Mucosa of gallbladder (tissue), 1 donor: Measurements from ENCODE around the gene CPLX1. TPM values are rescaled to one million over a fixed set of nuclear protein-coding genes. Genes with fewer than 3 reads are reported as not detected.
"Not testable (repeated sequence)": the region's sequence is repeated elsewhere in the genome, so short reads cannot be mapped to it uniquely, and the experiment has no call there.

Experiments used
- DNase-seq: peaks from one replicate; pipeline ENCODE4 v3.0.0-alpha.2; 2020; ENCODE audit warnings: low spot score
- total RNA-seq: library from RNA; stranded (reverse); gene quantifications from one replicate; pipeline ENCODE4 v1.2.1, GENCODE V29; 2021
- donor health status: DM: no; HTN: no; CAD: no.

The CPLX1 gene
- total RNA-seq, 1 donor from 2014 or later = 3.3 TPM

DNA sequence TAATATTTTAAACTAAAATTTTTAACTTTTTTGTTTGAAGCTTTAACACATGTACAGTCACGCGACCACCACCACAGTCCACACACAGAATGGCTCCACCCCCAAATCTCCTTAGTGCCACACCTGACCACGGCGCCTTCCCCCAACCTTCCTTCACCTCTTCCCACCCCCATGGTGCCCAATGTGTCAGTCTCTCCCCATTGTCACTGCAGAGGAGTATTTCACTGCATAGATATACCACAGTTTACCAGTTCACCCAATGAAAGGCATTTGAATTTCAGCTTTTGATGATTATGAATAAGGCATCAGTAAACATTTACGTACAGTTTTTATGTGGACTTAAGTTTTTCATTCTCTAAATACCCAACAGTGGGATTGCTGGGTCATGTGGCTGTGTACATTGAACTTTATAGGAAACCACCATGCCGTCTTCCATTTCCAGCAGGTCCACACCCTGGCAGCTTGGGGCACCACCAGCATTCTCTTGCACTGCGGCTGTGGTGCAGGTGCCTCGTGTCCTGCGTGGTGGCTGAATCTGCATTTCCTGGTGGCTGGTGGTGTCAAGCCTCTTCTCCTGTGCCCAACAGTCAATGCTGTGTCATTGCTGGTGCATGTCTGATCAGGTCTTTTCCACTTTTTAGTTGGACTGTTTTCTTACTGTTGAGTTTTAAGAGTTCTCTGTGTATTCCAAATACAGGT, 49.0 kb downstream of the CPLX1 start:
- DNase-seq = no peak

DNA sequence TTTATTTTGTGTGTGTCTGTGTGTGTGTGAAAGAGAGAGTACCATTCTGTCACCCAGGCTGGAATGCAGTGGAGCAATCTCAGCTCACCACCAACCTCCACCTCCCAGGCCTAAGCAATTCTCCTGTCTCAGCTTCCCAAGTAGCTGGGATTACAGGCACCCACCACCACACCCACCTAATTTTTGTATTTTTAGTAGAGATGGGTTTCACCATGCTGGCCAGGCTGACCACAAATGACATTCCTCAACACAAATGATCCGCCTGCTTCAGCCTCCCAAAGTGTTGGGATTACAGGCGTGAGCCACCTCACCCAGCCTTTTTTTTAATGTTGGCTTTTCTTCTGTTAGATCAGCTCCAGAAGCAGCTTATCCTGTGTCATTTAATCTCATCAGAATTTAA, 50.4 kb downstream of the CPLX1 start:
- DNase-seq = not testable (repeated sequence)

DNA sequence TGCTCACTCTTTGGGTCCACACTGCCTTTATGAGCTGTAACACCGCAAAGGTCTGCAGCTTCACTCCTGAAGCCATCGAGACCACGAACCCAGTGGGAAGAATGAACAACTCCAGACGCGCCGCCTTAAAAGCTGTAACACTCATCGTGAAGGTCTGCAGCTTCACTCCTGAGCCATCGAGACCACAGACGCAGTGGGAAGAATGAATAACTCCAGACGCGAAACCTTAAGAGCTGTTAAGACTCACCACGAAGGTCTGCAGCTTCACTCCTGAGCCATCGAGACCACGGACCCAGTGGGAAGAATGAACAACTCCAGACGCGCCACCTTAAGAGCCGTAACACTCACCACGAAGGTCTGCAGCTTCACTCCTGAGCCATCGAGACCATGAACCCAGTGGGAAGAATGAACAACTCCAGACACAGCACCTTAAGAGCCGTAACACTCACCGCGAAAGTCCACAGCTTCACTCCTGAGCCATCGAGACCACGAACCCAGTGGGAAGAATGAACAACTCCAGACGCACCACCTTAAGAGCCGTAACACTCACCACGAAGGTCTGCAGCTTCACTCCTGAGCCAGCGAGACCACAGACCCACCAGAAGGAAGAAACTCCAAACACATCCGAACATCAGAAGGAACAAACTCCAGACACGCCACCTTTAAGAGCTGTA, 51.4 kb downstream of the CPLX1 start:
- not testable (repeated sequence) for DNase-seq

DNA sequence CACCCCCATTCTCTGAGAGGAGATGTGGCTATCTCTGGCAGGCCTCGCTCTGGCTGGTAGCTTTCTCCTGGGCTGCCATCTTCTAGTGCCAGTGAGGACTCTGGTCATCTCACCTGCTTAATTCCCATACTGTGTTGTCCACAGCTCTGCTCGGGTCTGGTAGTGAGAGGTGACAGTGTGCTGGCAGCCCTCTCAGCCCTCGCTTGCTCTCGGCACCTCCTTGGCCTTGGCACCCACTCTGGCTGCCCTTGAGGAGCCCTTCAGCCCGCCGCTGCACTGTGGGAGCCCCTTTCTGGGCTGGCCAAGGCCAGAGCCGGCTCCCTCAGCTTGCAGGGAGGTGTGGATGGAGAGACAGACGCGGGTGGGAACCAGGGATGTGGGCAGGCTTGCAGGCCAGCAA, 52.7 kb downstream of the CPLX1 start:
- DNase-seq = no peak

DNA sequence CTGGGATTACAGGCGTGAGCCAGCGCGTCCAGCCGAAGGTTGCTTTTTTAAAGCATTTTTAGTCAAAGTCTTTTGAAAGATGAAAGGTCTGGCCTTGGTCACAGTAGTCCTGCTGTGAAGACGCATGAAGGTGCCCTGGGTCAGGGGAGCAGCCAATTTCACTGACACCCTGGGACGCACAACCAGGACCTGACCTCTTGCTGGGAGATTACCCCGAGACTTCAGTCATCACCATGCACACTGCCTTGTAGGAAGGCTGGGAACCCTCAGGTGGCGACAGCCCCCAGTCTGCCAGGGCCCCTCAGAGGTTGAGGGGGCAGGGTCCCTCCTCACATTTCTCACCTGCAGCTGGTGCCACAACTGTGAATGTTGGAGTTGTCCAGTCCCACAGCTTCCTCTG, 53.2 kb downstream of the CPLX1 start:
- no peak for DNase-seq

DNA sequence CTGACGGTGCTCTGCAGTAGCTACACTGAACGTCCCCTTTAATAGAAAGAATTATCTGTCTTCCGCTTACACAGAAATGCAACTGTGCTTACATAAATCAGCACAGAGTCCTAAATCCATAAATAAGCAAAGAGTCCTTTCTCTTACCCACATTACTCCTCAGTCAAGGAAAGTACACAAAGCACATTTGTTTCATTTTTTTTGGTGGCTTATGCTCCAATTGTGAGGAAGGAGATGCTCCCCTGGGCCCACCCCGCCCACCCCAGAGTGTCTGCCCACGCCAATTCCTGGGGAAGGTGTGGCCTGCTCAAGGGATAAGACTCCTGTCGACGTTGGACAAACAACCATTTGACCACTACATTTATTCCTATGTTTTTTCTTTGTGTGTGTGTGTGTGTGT, 53.8 kb downstream of the CPLX1 start:
- DNase-seq = no peak

DNA sequence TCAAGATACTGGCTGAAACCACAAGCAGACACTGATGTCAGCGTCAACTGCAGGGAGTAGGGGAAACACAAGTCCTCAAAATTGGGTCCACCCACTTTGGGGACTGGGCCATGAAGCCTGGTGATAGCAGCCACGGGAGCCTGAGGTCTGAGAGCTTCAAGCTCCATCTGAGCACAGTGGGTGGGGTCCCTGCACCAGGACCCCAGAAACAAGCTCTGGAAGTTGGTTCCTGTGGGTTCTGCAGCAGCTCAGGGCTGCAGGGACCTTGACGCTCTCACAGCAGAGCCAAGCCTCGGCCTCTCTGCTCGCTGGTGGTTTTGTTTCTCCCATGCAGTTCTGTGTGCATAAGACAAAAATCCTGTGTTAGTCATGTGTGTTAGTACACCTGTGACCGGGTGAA, 54.5 kb downstream of the CPLX1 start:
- no peak for DNase-seq

DNA sequence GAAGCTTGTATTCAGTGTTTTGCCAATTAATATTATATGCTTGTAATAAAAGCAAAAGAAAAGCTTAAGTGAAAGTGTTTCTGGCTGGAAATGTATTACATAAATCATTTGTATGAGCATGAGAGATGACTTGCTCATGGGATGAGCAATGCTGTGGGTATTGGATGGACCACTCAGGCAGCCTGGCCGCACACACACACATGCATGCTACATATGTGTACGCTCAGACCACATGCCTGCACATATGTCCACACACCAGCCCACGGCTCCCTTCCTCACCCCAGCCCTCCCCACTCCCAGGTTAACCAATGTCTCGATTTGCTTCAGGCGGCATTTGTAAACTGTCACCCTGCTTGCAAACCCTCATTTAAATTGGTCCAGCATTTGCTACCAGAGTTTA, 55.9 kb downstream of the CPLX1 start:
- no peak for DNase-seq

DNA sequence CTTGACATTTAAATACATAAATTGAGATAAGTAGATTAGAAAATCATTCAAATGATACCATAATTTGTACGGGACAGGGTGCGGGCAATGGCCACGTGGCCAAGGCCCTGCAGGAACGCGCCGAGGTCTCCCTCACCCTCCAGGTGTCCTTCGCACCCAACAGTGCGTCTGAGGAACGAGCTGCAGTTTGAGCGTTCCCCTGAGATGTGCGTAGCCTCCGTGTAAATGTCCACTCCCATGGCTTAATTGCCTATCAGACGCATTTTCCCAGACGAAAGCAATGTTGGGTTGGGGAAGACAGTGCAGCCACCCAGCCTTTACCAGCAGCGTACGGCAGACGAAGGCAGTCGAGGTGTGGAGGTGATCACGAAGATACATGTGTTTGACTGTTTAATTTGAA, 56.4 kb downstream of the CPLX1 start:
- no peak for DNase-seq

DNA sequence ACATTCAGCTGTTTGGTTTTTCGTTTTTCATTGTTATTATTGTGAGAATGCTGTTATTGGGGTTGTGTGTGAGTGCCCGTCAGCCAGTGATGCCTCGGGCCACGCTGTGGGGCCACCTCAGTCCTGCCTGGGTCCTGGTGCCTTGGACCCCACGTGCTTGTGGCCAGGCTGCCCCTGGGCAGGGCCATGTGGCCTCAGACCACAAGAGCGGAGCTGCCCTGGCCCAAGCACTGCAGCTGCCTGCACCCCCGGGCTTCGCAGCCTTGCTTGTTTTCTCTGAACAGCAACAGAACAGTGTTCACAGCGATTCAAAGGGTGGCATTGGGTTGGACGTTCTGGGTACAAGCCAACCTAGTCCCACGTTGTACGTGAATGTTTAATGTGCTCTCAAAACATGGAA, 56.9 kb downstream of the CPLX1 start:
- no peak for DNase-seq

DNA sequence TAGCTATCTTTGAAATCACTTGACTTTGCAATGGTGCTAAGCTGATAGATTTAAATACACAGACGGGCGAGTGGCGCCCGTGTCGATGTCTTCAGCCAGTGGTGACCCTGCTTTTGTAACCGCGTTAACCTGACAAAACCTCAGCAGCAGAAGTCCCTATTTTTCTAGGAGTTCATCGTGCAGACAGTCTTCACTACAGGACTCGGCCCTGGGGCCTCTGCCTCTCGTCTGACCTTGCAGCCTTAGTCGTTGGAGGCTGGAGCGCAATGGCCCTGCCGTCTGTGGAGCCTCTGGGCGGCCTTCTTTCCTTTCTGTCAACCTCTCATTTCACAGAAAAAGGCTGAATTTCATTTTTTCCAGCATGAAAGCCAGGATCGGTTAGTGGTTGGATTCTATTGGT, 57.9 kb downstream of the CPLX1 start:
- DNase-seq = no peak

DNA sequence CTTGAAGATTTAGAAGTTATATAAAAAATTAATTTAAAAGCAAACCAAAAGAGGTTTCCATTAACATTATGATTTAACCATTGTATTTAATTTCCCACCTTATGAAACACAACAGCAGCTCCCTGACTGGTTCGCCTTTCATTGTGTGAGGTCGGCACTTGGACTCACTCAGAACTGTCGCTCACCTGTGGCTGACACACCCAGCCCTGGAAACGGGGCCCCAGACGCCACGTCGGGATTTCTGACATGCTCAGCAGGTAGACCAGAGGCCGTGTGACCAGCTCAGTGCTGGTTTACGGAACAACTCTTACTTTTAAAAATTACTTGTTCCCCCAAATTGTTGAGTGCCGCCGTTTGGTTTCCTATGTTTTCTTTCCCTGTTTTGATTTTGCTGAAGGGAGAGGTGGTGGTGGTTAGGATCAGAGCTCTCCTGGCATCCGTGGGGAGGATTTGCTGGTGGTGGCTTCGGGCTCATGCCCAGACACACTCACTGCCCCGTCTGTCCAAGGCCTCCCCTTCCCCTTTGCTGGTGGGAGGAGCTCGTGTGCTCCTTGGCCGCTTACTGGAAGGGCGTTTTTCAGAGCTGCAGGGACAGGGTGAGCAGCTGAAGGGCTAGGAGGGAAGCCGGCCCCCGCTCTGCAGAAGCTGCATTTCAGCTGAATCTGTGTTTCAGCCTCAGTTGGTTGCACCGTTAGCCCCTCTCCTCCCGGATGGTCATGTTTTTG, 59.2 kb downstream of the CPLX1 start:
- no peak for DNase-seq

DNA sequence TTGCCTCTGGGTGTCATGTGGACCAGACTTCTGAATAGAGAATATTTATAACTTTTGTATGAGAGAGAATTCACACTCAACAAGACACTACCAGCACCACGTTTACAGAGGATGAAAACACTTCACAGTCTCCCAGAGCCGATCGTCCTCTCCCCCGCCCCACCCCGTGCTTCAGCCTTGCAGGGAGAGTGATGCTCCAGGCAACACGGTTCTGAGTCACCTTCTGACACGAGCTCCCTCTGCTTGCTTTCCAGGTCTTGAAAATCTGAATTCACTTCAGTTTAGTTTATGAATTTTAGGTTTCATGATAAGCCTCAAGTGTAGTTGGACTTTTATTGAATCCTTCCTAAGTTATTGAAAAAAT, 59.8 kb downstream of the CPLX1 start:
- no peak for DNase-seq

DNA sequence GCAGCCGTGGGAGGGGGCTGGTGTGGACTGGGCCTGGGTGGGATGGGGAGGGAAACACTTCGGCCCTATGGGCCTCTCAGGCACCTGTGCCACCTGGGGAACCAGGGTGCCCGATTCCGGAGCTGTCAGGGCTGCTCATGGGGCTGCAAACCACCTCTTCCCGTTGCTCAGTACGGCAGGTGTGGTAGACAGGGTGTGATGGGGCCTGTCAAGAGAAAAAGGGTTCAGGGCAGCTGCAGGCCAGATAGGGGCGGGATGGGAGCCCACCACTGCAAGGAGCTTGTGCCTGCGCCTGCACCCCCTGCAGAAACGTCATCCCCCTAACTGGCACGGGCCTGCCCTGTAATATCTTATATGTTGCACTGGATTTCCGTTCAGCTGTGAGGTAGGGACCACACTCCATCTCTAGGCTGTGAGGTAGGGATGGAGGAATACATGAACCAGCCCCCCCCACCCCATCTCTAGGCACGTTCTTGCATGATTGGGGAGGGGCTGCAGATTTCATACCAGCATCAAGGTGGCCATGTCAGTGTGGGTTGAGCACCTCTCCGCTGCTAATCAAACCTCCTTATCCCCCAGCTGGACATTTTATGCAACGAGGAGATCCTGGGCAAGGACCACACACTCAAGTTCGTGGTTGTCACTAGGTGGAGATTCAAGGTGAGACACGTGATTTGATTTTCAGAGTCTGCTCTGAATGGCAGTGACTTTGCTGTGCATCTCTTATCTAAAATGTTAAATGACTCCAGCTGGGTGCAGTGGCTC, 61.3 kb downstream of the CPLX1 start:
- no peak for DNase-seq

DNA sequence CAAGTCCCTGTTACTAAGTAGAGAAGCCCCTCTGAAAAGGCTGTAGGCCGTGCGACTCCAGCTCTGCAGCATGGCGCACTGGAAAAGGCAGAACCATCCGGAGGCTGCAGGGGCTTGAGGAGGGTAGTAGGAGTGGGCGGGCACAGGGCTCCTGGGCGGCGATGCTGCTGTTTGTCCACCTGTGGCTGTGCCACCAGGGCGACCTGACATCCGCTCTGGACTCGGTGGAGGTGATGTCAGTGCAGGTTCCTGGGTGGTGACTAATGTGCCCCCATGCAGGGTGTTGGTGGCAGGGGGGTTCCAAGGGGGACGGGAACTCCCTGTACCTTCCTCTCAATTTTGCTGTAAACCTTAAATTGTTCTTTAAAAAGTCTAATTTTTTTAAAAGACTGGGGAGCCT, 62.0 kb downstream of the CPLX1 start:
- no peak for DNase-seq

DNA sequence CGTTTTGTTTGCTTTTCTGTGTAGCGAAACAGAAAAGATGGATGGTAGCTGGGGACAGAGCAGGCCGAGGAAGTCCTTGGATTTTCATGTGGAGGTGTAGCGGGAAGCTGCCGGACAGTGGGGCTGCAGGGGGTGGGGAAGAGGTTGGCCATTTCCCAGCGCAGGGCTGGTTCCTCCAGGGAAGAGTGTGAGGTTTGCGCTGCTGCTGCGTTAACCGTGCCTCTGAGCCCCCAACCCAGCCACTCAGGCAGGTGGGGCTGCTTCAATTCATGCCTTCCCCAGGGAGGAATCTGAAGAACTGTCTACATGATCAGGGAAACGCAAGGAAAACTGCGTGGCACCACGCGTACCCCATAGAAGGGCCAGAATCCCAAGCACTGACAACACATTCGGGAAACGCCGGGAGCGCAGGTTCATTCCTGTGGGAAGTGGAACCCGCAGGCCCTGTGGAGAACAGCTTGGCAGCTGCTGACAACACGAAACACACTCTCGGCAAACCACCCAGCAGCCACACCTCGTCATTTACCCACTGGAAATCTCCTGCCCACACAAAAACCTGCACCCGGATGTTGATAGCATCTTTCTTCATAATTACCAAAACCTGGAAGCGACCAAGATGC, 62.6 kb downstream of the CPLX1 start:
- no peak for DNase-seq

DNA sequence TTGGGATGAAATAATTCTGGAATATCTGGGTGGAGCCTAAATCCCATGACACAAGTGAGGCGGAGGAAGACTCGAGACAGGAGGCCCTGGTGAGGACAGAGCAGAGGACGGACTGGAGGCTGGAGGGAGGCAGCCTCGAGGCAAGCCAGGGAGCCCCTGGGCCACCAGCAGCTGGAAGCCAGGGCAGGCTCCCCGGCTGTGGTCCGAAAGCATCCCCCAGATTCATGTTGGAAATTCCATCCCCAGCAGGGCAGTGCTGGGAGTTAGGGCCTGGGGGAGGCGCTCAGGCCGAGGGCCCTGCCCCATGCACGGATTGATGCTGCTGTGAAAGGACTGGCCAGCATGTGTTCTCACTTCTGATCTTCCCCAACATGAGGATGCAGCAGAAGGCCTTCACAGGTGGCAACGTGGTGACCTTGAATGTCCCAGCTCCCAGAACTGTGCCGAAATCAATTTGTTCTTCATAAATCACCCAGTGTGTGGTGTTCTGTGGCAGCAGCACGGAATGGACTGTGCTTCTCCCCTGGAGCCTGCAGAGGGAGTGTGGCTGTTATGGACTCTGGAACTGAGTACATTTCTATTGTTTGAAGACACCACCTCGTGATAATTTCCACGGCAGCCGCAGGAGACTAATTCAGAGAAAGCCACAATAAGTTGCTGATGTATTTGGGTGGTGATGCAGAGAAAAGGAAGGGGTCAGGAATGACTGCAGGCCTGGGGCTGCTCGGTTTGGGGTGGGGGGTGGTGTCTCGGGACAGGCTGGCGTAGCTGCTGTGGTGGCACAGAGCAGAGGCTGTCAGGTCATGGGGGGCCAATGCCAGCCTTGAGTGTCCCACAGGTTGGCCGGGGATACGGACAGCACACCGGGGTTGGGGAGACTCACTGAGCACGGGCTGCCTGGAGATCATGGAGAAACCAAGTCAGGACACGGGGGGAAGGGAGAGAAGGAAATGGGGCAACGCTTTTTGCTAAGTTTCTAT, 63.4 kb downstream of the CPLX1 start:
- DNase-seq = no peak

DNA sequence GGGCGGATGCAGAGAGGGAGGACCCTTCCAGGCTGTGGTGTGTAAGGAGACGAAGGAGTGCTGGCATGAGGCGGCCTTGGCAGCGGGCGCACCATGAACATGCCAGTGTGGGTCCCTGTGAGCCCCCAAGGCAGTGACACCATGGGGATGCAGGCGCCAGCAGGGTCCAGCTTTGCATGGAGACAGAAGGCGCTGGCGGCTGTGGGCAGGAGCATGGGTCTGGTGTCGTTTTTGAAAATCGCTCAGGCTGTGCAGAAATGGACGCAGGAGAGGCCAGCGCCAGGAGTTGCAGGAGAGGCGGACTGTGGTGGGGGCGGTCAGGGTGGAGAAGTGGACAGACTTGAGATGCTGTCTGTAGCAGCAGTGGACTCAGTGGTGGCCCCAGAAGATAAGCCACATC, 64.2 kb downstream of the CPLX1 start:
- no peak for DNase-seq

DNA sequence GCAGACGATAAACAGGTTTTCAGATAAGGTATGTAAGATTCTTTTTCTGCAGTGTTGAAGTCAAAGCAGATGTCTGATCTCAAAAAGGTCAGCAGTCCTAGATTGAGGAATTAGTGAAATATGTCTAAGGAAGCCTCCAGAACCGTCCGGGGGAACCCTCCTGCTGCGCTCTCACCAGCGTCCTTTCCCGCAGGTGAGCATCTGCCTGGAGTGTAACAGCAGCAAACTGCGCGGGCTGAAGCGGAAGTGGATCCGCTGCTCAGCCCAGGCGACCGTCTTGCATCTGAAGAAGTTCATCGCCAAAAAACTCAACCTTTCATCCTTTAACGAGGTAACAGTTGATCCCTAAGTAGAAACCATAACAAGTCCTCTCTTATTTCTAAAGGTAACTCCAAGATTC, 64.8 kb downstream of the CPLX1 start:
- DNase-seq = no peak

DNA sequence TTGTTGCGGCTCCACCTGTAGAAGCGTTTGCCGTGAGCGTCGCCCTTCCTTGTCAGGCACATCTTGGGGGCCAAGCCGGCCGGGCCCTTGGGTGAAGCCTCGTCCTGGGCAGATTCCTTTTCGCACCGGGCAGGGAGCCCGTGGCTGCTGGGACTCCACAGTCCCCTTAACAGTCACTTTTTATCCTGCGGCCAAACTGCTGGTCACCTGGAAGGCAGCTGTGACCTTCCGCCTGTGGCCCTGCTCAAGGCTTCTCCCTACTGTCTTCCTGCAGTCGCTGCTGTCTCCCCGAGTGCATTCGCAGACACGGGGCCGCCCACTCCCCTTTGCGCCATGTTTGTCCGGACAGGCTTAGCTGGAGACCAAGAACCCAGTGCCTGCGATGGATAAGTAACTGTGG, 65.3 kb downstream of the CPLX1 start:
- DNase-seq = no peak

DNA sequence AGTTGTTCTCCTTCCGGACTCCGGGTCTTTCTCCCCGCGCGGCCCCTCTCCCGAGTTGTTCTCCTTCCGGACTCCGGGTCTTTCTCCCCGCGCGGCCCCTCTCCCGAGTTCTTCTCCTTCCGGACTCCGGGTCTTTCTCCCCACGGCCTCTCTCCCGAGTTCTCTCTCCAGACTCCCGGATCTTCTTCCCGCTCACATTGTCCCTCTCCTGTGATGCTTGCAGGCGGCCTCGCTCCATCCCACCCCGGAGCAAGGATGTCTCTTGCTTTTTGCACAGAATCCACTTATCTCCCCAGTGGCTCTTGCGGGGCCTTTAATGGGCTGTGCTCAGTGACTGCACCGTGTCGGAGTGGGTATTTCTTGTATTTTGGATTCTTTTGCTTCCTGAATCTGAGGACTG, 66.1 kb downstream of the CPLX1 start:
- DNase-seq = not testable (repeated sequence)
